ENCODE data around the gene MORN2. TPM values are rescaled to one million over a fixed set of nuclear protein-coding genes. Genes with fewer than 3 reads are reported as not detected.

The MORN2 gene
- total and polyA plus RNA-seq, 7 donors, result 8.2 to 35.3 (median 18.9) TPM

DNA sequence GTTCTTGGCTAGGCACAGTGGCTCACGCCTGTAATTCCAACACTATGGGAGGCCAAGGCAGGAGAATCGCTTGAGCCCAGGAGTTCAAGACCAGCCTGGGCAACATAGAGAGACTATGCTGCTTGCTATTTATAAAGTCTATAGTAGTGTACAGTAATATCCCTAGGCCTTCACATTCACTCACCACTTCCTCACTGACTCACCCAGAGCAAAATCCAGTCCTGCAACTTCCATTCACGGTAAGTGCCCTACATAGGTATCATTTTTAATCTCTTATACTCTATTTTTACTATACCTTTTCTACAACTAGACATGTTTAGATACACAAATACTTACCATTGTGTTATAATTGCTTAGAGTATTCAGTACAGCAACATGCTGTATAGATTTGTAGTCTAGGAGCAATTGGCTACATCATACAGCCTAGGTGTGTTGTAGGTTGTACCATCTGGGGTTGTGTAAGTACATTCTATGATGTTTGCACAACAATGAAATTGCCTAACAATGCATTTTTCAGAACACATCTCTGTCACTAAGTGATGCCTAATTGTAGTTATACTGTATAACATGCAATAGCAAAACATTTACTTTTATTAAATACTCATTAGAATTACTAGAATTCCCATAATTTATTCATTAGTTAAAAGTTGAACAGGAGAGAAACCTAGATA, 8.9 kb upstream of the MORN2 start:
- no peaks in the 10 kb centered on the region for H3K27me3 ChIP-seq (ENCODE audit: insufficient read depth in 3 of 3, low read length in 2 of 3)
- 95 to 99% (median 98%) methylated on average over 3 of the region's 3 CpGs for WGBS, 3 donors
- H3K36me3 ChIP-seq (ENCODE audit: insufficient read depth in 1 of 2, low read depth in 1 of 2), result peaks cover 3 to 35% of the 10 kb centered on the region in 2 donors
- ATAC-seq (no peak), DNase-seq (no peak)
- no peak overlapping the region for H3K27ac ChIP-seq
- no peaks in the 10 kb centered on the region for H3K4me1 ChIP-seq
- intact Hi-C loops (cut with DNase I), result no loop called here
- no peak overlapping the region for H3K4me3 ChIP-seq
- H3K9me3 ChIP-seq, result peaks cover 4% of the 10 kb centered on the region
- TF ChIP-seq, protein P1, sequence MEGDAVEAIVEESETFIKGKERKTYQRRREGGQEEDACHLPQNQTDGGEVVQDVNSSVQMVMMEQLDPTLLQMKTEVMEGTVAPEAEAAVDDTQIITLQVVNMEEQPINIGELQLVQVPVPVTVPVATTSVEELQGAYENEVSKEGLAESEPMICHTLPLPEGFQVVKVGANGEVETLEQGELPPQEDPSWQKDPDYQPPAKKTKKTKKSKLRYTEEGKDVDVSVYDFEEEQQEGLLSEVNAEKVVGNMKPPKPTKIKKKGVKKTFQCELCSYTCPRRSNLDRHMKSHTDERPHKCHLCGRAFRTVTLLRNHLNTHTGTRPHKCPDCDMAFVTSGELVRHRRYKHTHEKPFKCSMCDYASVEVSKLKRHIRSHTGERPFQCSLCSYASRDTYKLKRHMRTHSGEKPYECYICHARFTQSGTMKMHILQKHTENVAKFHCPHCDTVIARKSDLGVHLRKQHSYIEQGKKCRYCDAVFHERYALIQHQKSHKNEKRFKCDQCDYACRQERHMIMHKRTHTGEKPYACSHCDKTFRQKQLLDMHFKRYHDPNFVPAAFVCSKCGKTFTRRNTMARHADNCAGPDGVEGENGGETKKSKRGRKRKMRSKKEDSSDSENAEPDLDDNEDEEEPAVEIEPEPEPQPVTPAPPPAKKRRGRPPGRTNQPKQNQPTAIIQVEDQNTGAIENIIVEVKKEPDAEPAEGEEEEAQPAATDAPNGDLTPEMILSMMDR (IDR thresholded peaks at IDR 0.05), result no peak

DNA sequence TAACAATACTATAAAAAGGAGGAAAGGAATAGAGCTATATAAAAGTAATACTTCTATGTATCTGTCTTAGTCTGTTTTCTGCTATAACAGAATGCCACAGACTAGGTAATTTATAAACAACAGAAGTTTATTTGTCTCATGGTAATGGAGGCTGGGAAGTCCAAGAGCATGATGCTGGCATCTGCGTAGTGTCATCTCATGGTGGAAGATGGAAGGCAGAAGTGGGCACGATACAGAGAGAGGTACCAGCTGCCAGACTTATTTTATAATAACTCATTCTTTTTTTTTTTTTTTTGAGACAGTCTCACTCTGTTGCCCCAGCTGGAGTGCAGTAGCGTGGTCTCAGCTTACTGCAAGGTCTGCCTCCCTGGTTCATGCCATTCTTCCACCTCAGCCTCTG, 4.3 kb upstream of the MORN2 start:
- 95 to 100% (median 98%) methylated on average over 3 of the region's 3 CpGs for WGBS, 3 donors
- DNase-seq (no peak), ATAC-seq (no peak)
- TF ChIP-seq, protein P1 (IDR thresholded peaks at IDR 0.05), result no peak
- peaks cover 0 to 15% of the 10 kb centered on the region in 2 donors for H3K36me3 ChIP-seq (ENCODE audit: insufficient read depth in 1 of 2, low read depth in 1 of 2)
- intact Hi-C loops (cut with DNase I), result no loop called here
- no peaks in the 10 kb centered on the region for H3K27me3 ChIP-seq (ENCODE audit: insufficient read depth in 3 of 3, low read length in 2 of 3)
- peaks cover 9% of the 10 kb centered on the region for H3K4me1 ChIP-seq
- H3K27ac ChIP-seq, result no peak overlapping the region
- H3K4me3 ChIP-seq, result no peak overlapping the region
- H3K9me3 ChIP-seq, result peaks cover 7% of the 10 kb centered on the region

DNA sequence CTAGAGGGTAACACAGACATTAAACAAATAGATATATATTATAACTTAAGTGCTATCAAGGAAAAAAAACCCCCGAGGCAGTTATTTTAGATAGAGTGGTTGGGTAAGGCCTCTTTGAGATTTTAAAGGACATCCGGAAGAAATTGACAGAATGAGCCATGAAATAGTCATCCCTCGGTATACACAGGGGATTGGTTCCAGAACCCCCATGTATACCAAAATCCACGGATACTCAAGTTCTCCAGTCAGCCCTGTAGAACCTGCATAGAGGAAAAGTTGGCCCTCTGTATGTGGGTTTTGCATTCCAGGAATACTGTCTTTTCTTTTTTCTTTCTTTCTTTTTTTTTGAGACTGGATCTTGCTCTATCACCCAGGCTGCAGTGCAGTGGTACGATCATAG, 2.0 kb upstream of the MORN2 start:
- H3K27ac ChIP-seq, result no peak overlapping the region
- no peaks in the 10 kb centered on the region for H3K27me3 ChIP-seq (ENCODE audit: insufficient read depth in 3 of 3, low read length in 2 of 3)
- intact Hi-C loops (cut with DNase I), result no loop called here
- no peaks in the 10 kb centered on the region for H3K36me3 ChIP-seq (ENCODE audit: insufficient read depth in 1 of 2, low read depth in 1 of 2)
- no peak overlapping the region for H3K4me3 ChIP-seq
- DNase-seq, result no peak
- TF ChIP-seq, protein P1 (IDR thresholded peaks at IDR 0.05), result no peak
- peaks cover 10% of the 10 kb centered on the region for H3K4me1 ChIP-seq
- no peak for ATAC-seq
- H3K9me3 ChIP-seq, result peaks cover 7% of the 10 kb centered on the region
- WGBS, 3 donors, result 71 to 77% (median 74%) methylated on average over 5 of the region's 5 CpGs

DNA sequence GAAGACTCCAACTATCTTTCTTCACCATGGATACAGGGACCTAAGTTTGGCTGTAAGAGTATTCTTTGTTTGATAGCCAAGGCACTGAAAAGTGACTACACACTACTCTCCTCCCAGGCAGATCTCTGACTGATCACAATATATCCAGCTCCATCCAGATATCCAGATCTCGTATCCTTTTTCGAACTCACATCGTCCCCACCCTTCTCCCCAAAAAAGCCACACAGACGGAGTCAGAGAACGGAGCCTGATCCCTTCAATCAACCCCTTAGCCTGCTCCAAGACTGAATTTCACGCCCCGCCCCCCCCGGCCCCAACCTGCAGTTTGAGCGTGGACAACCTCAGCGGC, 575 bp upstream of the MORN2 start:
- no peaks in the 10 kb centered on the region for H3K27me3 ChIP-seq (ENCODE audit: insufficient read depth in 3 of 3, low read length in 2 of 3)
- TF ChIP-seq, protein P1 (IDR thresholded peaks at IDR 0.05), result no peak
- peak overlapping the region; percentile 76 for H3K27ac ChIP-seq
- H3K4me1 ChIP-seq, result peaks cover 10% of the 10 kb centered on the region
- intact Hi-C loops (cut with DNase I), result no loop called here
- peak in 2 of 4 donors; percentile 9 to 27 for ATAC-seq
- DNase-seq, result no peak
- H3K36me3 ChIP-seq (ENCODE audit: insufficient read depth in 1 of 2, low read depth in 1 of 2), result peaks cover 0 to 2% of the 10 kb centered on the region in 2 donors
- H3K4me3 ChIP-seq, result peak overlapping the region; percentile 96
- 0 to 1% (median 1%) methylated on average over 10 of the region's 10 CpGs for WGBS, 3 donors
- H3K9me3 ChIP-seq, result peaks cover 7% of the 10 kb centered on the region

DNA sequence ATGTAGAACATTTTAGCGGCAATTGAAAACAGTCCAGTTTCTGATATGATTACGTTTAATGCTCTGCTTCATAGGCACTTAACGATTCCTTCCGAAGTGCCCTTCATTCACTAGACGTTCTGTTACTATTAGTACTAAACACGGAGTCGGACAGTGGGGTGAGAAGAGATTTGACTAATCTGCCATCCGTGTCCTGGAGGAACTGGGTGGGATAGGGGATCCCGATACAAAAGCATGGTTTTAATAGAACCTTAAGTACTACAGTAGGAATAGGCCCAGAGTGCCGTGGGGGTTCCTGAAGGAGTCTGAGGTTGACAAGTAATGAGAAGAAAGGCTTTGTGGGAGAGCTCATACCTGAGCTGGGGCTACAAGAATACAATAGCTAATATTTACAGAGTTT, 631 bp downstream of the MORN2 start:
- H3K27me3 ChIP-seq (ENCODE audit: insufficient read depth in 3 of 3, low read length in 2 of 3), result no peaks in the 10 kb centered on the region
- intact Hi-C loops (cut with DNase I), result no loop called here
- no peak overlapping the region for H3K27ac ChIP-seq
- H3K9me3 ChIP-seq, result peaks cover 4% of the 10 kb centered on the region
- DNase-seq (no peak), ATAC-seq (no peak)
- peaks cover 10% of the 10 kb centered on the region for H3K4me1 ChIP-seq
- TF ChIP-seq, protein P1 (IDR thresholded peaks at IDR 0.05), result no peak
- WGBS, 3 donors, result 27 to 34% (median 30%) methylated on average over 10 of the region's 10 CpGs
- peak overlapping the region; percentile 96 for H3K4me3 ChIP-seq
- H3K36me3 ChIP-seq (ENCODE audit: insufficient read depth in 1 of 2, low read depth in 1 of 2), result peaks cover 0 to 14% of the 10 kb centered on the region in 2 donors
